Anterior cingulate cortex (tissue), 58 donors: ENCODE results near the gene TENT4B.

ENCODE experiments used
- DNase-seq, 58 donors: peaks; one replicate each; lab custom pipeline; 2025; lab: John Stamatoyannopoulos, UW

TENT4B gene

DNA sequence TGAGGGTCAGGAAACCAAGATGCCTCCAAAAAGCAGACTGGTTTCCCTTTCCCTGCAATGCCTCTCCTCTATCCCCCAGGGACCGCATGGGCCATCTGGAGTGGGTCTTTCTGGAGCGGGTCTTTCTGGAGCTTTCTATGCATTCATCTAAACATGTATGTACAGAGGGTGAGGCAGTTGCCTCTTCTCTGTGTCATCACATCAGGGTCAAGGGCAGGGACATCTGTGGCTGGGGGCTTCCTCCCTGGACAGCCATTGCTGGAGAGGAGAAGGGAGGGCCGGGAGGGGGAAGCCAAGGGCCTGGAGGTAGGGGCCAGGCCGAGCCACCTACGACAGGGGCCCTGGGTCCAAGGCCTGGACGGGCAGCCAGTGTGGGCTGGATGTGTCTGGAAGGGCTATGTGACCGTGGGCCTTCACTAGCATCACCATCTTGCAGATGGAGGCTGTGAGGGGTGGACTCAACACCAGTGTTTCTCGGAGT lies 114.1 kb downstream of the TENT4B start:
- no peak for DNase-seq

DNA sequence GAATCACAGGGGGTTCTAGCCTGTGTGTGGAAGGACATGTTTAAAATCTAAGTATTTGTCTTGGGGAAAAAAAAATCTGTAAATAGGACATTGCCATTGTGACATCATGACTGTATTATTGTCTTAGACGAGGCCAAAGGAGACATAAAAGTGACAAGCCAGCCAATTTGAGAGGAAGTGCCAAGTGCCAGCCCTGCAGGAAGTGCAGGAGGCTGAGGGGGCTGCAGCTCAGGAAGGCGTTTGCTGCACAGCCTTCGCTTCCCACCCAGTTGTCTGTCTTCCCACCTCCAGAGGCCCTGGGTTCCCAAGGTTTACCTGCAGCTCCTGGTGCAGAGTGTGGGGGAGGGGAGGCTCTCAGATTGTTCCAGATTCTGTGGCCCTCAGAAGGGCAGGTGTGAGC lies 114.5 kb downstream of the TENT4B start:
- DNase-seq: no peak

DNA sequence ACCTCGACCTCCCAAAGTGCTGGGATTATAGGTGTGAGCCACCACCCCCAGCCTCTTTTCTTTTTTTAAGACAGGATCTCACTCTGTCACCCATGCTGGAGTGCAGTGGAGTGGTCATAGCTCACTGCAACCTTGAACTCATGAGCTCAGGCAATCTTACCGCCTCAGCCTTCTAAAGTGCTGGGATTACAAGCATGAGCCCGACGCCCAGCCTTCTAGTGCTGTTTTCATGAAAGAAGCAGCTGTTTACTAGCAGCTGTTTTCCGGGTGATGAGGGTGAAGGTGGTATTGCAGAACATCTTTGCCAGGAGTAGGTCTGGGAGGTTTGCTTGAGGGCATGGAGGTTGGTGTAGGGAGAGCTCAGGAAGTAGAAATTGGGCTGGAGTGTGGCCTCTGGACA lies 115.2 kb downstream of the TENT4B start:
- DNase-seq: no peak

DNA sequence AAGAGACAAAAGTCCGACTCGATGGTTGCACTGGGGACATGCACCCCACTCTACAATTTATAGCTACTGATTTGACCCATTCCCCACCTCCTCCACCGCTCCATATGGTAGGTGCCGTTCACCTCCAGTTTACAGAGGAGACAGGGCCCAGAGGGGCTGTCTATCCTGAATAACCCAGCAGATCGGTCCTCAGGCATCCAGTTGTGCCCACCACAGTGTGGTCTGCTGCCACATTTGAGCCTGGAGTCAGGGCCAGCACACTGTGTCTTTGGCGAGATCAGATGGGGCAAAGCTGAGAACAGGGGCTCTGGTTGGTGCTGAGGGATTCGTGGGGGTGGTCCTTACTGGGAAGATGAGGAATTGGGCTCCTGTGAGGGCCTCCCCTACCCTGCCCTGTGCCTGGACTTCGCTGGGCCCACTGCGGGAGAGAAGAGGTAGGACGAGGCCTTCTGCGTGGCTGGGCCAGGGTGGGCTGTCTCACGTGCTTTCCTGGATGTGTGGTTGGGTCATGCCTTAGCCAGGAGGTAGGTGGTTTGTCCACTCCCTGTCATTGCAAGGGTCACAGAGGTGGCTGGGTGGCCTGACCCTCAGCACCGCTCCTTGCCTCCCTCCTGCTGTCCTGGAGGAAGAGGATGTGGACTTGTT lies 116.1 kb downstream of the TENT4B start:
- DNase-seq: no peak

DNA sequence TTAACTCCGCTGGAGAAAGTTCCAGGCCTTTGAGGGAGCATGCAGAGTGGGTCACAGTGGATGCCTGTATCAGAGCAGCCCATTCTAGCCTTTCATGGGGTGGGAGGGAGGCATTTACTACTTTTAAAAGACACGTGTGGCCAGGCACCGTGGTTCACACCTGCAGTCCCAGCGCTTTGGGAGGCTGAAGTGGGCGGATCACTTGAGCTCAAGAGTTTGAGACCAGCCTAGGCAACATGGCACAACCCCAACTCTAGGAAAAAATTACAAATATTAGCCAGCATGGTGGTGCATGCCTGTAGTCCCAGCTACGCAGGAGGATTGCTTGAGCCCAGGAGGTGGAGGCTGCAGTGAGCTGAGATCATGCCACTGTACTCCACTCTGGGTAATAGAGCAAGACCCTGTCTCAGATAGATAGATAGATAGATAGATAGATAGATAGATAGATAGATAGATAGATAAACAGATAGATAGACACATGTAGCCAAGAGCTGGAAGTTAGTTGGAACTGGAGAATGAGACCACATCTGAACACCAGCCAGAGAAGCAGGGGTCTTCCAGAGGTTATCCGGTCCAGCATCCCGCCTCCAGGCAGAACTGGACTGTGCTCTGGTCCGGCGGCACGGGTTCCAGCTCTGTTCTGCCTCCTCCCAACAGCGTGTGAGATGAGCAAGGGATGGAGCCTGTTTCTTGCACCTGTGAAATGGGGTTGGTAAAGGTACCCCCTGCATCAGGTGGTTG lies 116.8 kb downstream of the TENT4B start:
- DNase-seq: no peak

GRCh38 chr16:50270510-50271147 lies 117.5 kb downstream of the TENT4B start:
- DNase-seq: no peak

DNA sequence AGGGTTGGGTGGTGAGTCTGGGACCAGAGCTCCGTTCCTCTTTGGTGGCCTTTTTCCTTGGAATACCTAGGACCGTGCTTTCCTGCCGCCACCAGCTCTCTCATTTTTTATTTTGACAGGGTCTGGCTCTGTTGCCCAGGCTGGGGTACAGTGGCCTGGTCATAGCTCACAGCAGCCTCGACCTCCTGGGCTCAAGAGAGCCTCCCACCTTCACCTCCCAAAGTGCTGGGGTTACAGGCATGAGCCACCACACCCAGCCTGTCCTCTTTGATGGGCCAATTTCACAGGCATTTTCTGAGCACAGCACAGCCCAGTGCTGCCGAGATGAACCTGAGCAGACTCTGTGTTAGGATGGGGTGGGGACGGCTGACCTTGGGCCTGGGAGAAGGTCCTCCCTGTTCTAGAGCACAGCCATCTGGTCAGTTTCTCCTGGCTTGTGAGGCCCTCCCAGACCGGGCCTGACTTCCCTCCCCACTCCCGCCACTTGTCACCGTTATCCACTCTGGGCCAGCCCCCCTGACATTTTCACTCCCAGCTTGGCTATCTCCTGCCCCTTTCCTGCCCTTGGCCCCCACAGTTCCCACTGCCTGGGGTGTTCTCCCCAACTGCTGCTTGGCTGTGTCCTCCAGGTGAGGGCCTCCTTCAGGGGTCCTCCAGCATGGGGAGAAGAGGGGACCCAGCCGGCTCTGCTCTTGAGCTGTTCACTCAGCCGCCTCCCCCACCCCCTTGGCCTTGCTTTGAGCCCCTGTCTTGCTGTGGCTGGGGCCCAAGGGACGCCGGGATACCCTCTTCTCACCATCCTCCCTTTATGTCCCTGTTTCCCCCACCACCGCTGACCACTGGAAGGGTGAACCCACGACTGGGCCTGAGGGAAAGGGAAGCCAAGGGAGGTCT lies 118.3 kb downstream of the TENT4B start:
- DNase-seq: no peak

- DNase-seq: no peak
Measured at GRCh38 chr16:50272111-50272571, 119.0 kb downstream of the TENT4B start.

DNA sequence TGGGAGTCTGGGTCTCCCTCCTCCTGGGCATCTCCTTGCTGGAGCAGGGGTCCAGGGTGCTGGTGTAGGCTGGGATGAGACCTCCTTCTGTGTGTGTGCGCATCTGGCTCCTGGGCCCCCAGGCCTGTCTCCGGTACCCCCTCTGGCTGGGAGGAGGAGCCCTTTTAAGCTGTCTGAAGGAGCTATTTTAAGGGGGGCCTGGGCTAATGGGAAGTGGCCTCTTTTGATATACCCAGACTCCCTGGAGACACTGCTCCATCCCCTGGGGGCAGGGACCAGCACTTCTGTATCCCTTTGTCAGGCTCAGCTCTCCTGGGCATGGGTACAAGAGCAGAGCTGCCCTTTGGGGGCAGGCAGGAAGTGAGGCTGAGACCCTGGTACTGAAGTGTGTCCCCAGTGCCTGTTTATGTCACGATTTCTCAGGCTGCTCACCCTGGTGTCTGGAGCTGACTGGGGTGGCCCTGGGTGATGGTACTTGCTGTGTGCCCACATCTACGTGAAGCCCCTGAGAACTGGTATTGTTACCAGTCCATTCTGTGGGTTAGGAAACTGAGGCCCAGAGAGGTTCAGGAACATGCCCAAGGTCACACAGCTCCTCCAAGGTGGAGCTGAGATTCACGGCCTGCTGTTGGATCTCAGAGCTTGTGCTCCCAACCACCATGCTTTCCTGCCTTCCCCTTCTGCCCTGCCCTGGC lies 119.7 kb downstream of the TENT4B start:
- no peak for DNase-seq

- no peak for DNase-seq
Measured at GRCh38 chr16:50273382-50273690, 120.2 kb downstream of the TENT4B start.

- DNase-seq: no peak
Measured at GRCh38 chr16:50273888-50274325, 120.8 kb downstream of the TENT4B start.

GRCh38 chr16:50274326-50275097 lies 121.4 kb downstream of the TENT4B start:
- DNase-seq: no peak

DNA sequence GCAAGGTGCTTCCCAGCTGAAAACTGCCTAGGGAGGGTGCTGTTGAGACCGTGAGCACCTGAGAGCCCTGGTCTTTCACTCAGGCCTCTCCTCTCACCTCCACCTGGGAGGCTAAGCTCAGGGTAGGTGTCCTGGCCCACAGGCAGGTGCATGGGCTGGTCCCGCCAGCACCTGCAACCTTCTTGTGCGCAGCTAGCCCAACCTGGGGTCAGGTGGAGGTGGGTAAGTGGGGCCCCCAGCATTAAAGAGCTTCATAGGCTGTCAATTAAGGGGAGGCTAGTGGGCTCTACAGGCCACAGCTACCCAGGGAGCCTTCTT lies 122.0 kb downstream of the TENT4B start:
- no peak for DNase-seq

DNA sequence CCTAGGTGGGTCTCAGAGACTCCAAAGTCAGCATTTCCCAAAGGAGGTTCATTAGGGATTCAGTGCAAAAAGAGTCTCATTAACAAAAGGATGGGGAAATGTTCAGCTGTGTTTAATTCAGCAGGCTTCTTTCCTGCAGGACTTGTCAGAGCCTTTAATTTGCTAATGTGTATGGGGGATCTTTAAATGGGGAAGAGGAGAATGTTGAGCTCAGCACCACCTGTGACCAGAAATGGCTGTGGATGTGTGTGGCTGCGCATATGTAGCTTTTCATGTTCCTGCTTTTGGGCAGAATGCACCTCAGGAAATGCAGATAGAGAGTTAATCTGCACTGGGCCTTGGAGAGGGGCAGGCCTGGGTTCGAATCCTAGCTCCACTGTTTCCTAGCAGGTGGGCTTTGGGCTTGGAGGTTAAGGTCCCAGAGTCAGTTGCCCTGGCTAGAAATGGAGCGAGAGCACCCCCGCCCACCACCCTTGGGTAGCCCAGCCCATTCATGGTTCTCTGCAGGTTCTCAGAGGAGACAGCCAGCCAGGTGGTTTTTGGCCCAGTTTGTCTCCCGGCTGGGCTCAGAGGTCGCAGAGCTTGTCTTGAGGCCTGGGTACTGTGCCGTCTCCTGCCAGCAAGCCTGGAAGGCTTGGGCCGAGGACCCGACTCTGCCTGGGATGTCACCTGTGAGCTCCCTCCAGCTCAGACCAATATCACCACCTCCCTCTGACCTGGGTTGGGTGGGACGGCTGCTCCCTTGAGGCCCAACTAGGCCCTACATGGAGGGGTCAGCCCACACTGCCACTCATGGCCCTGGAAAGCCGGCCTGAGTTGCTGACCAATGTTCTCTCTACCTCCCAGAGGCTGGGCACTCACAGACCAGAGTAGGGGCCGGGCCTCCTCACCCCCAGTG lies 122.6 kb downstream of the TENT4B start:
- DNase-seq: no peak

- no peak for DNase-seq
Measured at GRCh38 chr16:50276326-50276640, 123.2 kb downstream of the TENT4B start.

DNA sequence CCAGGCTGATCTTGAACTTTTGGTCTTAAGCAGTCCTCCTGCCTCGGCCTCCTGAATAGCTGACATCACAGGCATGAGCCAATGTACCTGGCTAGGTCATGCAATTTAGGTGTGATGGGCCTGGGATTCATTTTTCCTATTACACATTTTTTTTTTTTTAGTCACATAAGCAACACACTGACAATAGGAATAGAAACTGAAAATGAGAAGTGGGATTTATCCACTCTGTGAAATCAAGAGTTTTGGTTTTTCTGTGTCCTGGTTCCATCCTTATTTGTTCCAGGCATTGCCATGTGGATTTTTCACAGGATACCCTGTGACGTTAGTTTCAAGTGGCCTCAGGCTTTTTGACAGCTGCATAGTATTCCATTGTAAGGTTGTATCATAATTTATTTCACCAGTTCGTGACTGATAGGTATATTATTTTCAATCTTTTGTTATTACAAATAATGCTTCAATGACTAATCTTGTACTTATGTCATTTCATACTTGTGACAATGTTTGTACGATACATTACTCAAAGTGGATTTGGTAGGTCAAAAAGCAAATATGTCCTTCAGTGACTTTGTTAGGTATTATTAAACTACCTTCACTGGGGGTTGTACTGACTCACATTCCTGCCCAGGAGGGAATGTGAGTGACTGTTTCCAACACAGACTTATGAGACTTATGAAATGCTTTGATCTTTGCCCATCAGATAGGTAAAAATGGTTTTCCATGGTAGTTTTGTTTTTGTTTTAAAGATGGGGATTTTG lies 123.9 kb downstream of the TENT4B start:
- no peak for DNase-seq

GRCh38 chr16:50278251-50278650 lies 125.1 kb downstream of the TENT4B start:
- no peak for DNase-seq

- DNase-seq: no peak
Measured at GRCh38 chr16:50279504-50279865, 126.4 kb downstream of the TENT4B start.
